ENCODE results near the gene PM20D1.
"Not testable (repeated sequence)": the region's sequence is repeated elsewhere in the genome, so short reads cannot be mapped to it uniquely, and the experiment has no call there.

DNA sequence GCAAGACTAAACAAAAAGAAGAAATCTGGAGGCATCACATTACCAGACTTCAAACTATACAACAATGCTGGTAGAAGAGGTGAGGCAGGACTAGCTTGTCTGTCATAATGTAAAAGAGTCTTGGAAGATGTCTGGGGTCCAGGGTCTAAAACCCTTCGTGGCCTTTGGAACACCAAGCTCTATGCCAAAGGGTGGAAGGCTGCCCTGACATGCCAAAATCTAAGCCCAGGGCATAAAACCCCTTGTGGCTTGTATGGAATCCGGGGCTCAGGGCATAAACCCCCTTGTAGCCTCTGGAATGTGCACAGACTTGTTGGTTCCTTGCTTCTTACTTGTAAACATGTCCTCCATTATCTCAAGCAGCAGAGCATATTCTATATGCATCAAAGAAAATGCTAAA is 7.6 kb upstream of the PM20D1 start:
- not testable (repeated sequence) for TF ChIP-seq POLR2A (IDR thresholded peaks at IDR 0.05)
- TF ChIP-seq, protein P1, sequence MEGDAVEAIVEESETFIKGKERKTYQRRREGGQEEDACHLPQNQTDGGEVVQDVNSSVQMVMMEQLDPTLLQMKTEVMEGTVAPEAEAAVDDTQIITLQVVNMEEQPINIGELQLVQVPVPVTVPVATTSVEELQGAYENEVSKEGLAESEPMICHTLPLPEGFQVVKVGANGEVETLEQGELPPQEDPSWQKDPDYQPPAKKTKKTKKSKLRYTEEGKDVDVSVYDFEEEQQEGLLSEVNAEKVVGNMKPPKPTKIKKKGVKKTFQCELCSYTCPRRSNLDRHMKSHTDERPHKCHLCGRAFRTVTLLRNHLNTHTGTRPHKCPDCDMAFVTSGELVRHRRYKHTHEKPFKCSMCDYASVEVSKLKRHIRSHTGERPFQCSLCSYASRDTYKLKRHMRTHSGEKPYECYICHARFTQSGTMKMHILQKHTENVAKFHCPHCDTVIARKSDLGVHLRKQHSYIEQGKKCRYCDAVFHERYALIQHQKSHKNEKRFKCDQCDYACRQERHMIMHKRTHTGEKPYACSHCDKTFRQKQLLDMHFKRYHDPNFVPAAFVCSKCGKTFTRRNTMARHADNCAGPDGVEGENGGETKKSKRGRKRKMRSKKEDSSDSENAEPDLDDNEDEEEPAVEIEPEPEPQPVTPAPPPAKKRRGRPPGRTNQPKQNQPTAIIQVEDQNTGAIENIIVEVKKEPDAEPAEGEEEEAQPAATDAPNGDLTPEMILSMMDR (IDR thresholded peaks at IDR 0.05 in 4 of 5, conservative IDR thresholded peaks at IDR 0.05 in 1 of 5): not testable (repeated sequence)

Data from gastrocnemius medialis (tissue), 4 donors.